MM.1S (cell line): Measurements from ENCODE around the gene NCAM2.

Source experiments
- DNase-seq: peaks from one replicate; pipeline ENCODE4 v3.0.0-alpha.2; 2015
- H2AFZ ChIP-seq: fragments of 300-600 bp; sonication (generic); 2 replicates; pipeline ENCODE4 v1.6.0; 2016; ENCODE audit warnings: antibody characterized with exemption, low read length
- H3F3A ChIP-seq: fragments of 300-600 bp; sonication (generic); 2 replicates; pipeline ENCODE4 v1.6.1; 2016; ENCODE audit warnings: mild to moderate bottlenecking, antibody characterized with exemption, low read length, moderate library complexity, mixed read lengths; ENCODE audit not compliant: insufficient read depth
- H3K27ac ChIP-seq: fragments of 300-600 bp; sonication (generic); 2 replicates; pipeline ENCODE4 v1.5.1; 2016; ENCODE audit warnings: mild to moderate bottlenecking, low read length
- H3K27me3 ChIP-seq: fragments of 300-600 bp; sonication (generic); replicated peaks from 2 replicates; pipeline ENCODE4 v1.6.0; 2016; ENCODE audit warnings: low read length; ENCODE audit not compliant: insufficient read depth
- H3K36me3 ChIP-seq: fragments of 300-600 bp; sonication (generic); replicated peaks from 2 replicates; pipeline ENCODE4 v1.6.1; 2016; ENCODE audit warnings: mild to moderate bottlenecking, low read length, mixed read lengths; ENCODE audit not compliant: insufficient read depth
- H3K4me1 ChIP-seq: fragments of 300-600 bp; sonication (generic); 2 replicates; pipeline ENCODE4 v1.6.1; 2016; ENCODE audit warnings: low read length, mixed read lengths
- H3K4me2 ChIP-seq: fragments of 300-600 bp; sonication (generic); 2 replicates; pipeline ENCODE4 v1.6.0; 2016; ENCODE audit warnings: low read depth, low read length
- H3K4me3 ChIP-seq: fragments of 300-600 bp; sonication (generic); 2 replicates; pipeline ENCODE4 v1.5.1; 2016; ENCODE audit warnings: low read length, mixed read lengths
- H3K79me2 ChIP-seq: fragments of 300-600 bp; sonication (generic); 2 replicates; pipeline ENCODE4 v1.6.1; 2016; ENCODE audit warnings: mixed run types, low read length, mixed read lengths
- H3K9ac ChIP-seq: fragments of 300-600 bp; sonication (generic); 2 replicates; pipeline ENCODE4 v1.6.1; 2016; ENCODE audit warnings: low read length, mixed read lengths
- H3K9me2 ChIP-seq: fragments of 300-600 bp; sonication (generic); replicated peaks from 2 replicates; pipeline ENCODE4 v1.6.1; 2016; ENCODE audit warnings: mild to moderate bottlenecking, low read length, mixed read lengths; ENCODE audit not compliant: insufficient read depth
- H3K9me3 ChIP-seq: fragments of 300-600 bp; sonication (generic); replicated peaks from 2 replicates; pipeline ENCODE4 v1.6.1; 2016; ENCODE audit warnings: mild to moderate bottlenecking, low read length, mixed read lengths; ENCODE audit not compliant: insufficient read depth
- H4K20me1 ChIP-seq: fragments of 300-600 bp; sonication (generic); 2 replicates; pipeline ENCODE4 v1.6.1; 2016; ENCODE audit warnings: mild to moderate bottlenecking, low read length, moderate library complexity, mixed read lengths; ENCODE audit not compliant: insufficient read depth
- CTCF ChIP-seq: fragments of 300-600 bp; sonication (generic); IDR thresholded peaks from 2 replicates; pipeline ENCODE4 v1.5.1; 2016; ENCODE audit warnings: antibody characterized with exemption, low read length, mixed read lengths
- EZH2 ChIP-seq: fragments of 300-600 bp; sonication (generic); optimal IDR thresholded peaks from 2 replicates; pipeline ENCODE3; 2017; ENCODE audit warnings: low read depth, mild to moderate bottlenecking, antibody characterized with exemption, low read length, mixed read lengths
- EZH2phosphoT487 ChIP-seq: fragments of 300-600 bp; sonication (generic); IDR thresholded peaks from 2 replicates; pipeline ENCODE4 v1.6.1; 2018; ENCODE audit warnings: antibody characterized with exemption, low read length

Gene NCAM2

GRCh38 chr21:21051109-21052055, 53.2 kb downstream of the NCAM2 start:
- H3K4me2 ChIP-seq: no peak overlapping the region
- no peak overlapping the region for H3K9ac ChIP-seq
- H3K27ac ChIP-seq: no peak overlapping the region
- no peak overlapping the region for H2AFZ ChIP-seq
- no peaks in the 10 kb centered on the region for H3K9me3 ChIP-seq
- H3K4me1 ChIP-seq: no peaks in the 10 kb centered on the region
- H3K27me3 ChIP-seq: no peaks in the 10 kb centered on the region
- H3K9me2 ChIP-seq: no peaks in the 10 kb centered on the region
- H3K36me3 ChIP-seq: no peaks in the 10 kb centered on the region
- no peaks in the 10 kb centered on the region for H3K79me2 ChIP-seq
- TF ChIP-seq EZH2phosphoT487 (no peak), CTCF (no peak), EZH2 (no peak)
- H4K20me1 ChIP-seq: no peaks in the 10 kb centered on the region
- DNase-seq: no peak
- H3K4me3 ChIP-seq: no peak overlapping the region
- H3F3A ChIP-seq: no peaks in the 10 kb centered on the region

- TF ChIP-seq CTCF (no peak), EZH2 (no peak), EZH2phosphoT487 (no peak)
- no peak for DNase-seq
- H3K9ac ChIP-seq: no peak overlapping the region
Measured at GRCh38 chr21:21052672-21053071, 54.5 kb downstream of the NCAM2 start.

GRCh38 chr21:21057349-21058062, 59.3 kb downstream of the NCAM2 start:
- no peak for DNase-seq
- no peak overlapping the region for H3K4me3 ChIP-seq
- H3K4me2 ChIP-seq: no peak overlapping the region
- H3K9me3 ChIP-seq: no peaks in the 10 kb centered on the region
- no peak overlapping the region for H2AFZ ChIP-seq
- H3K4me1 ChIP-seq: no peaks in the 10 kb centered on the region
- H3F3A ChIP-seq: no peaks in the 10 kb centered on the region
- no peaks in the 10 kb centered on the region for H3K79me2 ChIP-seq
- TF ChIP-seq EZH2: no peak
- no peak for TF ChIP-seq CTCF
- no peaks in the 10 kb centered on the region for H4K20me1 ChIP-seq
- no peak overlapping the region for H3K9ac ChIP-seq
- H3K27me3 ChIP-seq: no peaks in the 10 kb centered on the region
- no peak overlapping the region for H3K27ac ChIP-seq
- H3K9me2 ChIP-seq: no peaks in the 10 kb centered on the region
- H3K36me3 ChIP-seq: no peaks in the 10 kb centered on the region

More at GRCh38 chr21:21052672-21053071, 54.5 kb downstream of the NCAM2 start:
- no peak overlapping the region for H3K4me2 ChIP-seq
- no peaks in the 10 kb centered on the region for H3F3A ChIP-seq
- H3K4me1 ChIP-seq: no peaks in the 10 kb centered on the region
- H3K27me3 ChIP-seq: no peaks in the 10 kb centered on the region
- H3K79me2 ChIP-seq: no peaks in the 10 kb centered on the region
- no peaks in the 10 kb centered on the region for H3K9me3 ChIP-seq
- no peak overlapping the region for H3K27ac ChIP-seq
- H3K9me2 ChIP-seq: no peaks in the 10 kb centered on the region
- no peak overlapping the region for H2AFZ ChIP-seq
- H3K36me3 ChIP-seq: no peaks in the 10 kb centered on the region
- no peak overlapping the region for H3K4me3 ChIP-seq
- H4K20me1 ChIP-seq: no peaks in the 10 kb centered on the region
